Measurements from ENCODE around the gene WNK4. TPM values are rescaled to one million over a fixed set of nuclear protein-coding genes. Genes with fewer than 3 reads are reported as not detected.
A peak's percentile ranks its signal among the peaks of the same experiment; 100 is the strongest.

The WNK4 gene
- total and polyA plus RNA-seq, 9 of the 15 experiments (the other 6 are each of a cell fraction or from before 2014, with no cell fraction given), result 0.32 to 25.8 (median 4.5) TPM

GRCh38 chr17:42779304-42779935 lies 990 bp upstream of the WNK4 start:
- no peak for FAIRE-seq
- POLR2A ChIA-PET, result interaction anchor here (0.5 to 5.2 kb wide), 7 partner anchors 9 to 585 kb away, joined by 3 to 47 read pairs (median 4); partner anchors contain the start of genes BECN1, CNTD1 and COA3
- peak overlapping the region; percentile 85 for H3K27ac ChIP-seq (ENCODE audit: extremely low read depth, low read depth, low read length)

More at GRCh38 chr17:42779304-42779935, 990 bp upstream of the WNK4 start:
- DNase-seq (ENCODE audit: extremely low read depth in 1 of 4, low spot score in 3 of 4) (peak in 1 of 4 experiments; percentile 35), ATAC-seq (peak; percentile 2)
- peaks cover 42% of the 10 kb centered on the region for H3K79me2 ChIP-seq (ENCODE audit: control insufficient read depth, insufficient read depth, low read length)
- TF ChIP-seq ZFPM2 (CRISPR knock-in tag; IDR thresholded peaks at IDR 0.05), result no peak
- TF ChIP-seq HNRNPLL (IDR thresholded peaks at IDR 0.05; ENCODE audit: low read depth, low read length, poor library complexity, severe bottlenecking), result peak; percentile 7
- peak in 1 of 2 experiments; percentile 6 for TF ChIP-seq E2F6 (IDR thresholded peaks at IDR 0.05; ENCODE audit: borderline replicate concordance in 1 of 2, extremely low read depth in 1 of 2, insufficient read depth in 1 of 2, insufficient read length in 1 of 2, low read depth in 1 of 2, low read length in 1 of 2, poor library complexity in 1 of 2, severe bottlenecking in 1 of 2)
- H3K9me1 ChIP-seq (ENCODE audit: control insufficient read depth, insufficient read depth, low read length), result no peaks in the 10 kb centered on the region
- H3K36me3 ChIP-seq (ENCODE audit: control insufficient read depth, insufficient read depth, low read length), result peaks cover 69% of the 10 kb centered on the region
- CTCF ChIA-PET (ENCODE audit: low intra/inter-chr PET ratio), result no interaction called here
- BruUV-seq (replicated peaks), result no TSS peak
- H3K4me3 ChIP-seq, result 0 out of 2 replicates have a peak overlapping the region, but pooled peaks have one; percentile 53
- peak overlapping the region; percentile 76 for H3K4me2 ChIP-seq (ENCODE audit: insufficient read depth, low read length)
- no peaks in the 10 kb centered on the region for H4K20me1 ChIP-seq (replicated peaks; ENCODE audit: control insufficient read depth, insufficient read depth, low read length)
- no peak overlapping the region; the same call in 1 of the 2 replicates for H2AFZ ChIP-seq (ENCODE audit: low read depth, low read length)
- intact Hi-C loops (cut with micrococcal nuclease), result no loop called here
- H3K4me1 ChIP-seq (replicated peaks in 1 of 2; ENCODE audit: control insufficient read depth in 2 of 2, insufficient read depth in 2 of 2, low read length in 2 of 2), result peaks cover 59 to 75% of the 10 kb centered on the region in 2 experiments
- 31% methylated on average over 3 of the region's 3 CpGs for WGBS (ENCODE audit: insufficient coverage, low coverage, missing lambda C conversion rate)
- H3K9ac ChIP-seq (ENCODE audit: insufficient read depth in 1 of 2, low read depth in 2 of 2, low read length in 2 of 2), result peak overlapping the region; percentile 82 to 98; a peak in 3 of 4 replicates
- no peaks in the 10 kb centered on the region for H3K9me3 ChIP-seq (replicated peaks; ENCODE audit: control insufficient read depth, insufficient read depth, low read depth, low read length)
- in situ Hi-C loops (cut with MboI), result no loop called here
- no peaks in the 10 kb centered on the region for H3K27me3 ChIP-seq (ENCODE audit: control insufficient read depth in 2 of 2, insufficient read depth in 2 of 2, low read length in 2 of 2)

Data from K562 (cell line).